ENCODE measurements around the gene RITA1.

Gene RITA1

DNA sequence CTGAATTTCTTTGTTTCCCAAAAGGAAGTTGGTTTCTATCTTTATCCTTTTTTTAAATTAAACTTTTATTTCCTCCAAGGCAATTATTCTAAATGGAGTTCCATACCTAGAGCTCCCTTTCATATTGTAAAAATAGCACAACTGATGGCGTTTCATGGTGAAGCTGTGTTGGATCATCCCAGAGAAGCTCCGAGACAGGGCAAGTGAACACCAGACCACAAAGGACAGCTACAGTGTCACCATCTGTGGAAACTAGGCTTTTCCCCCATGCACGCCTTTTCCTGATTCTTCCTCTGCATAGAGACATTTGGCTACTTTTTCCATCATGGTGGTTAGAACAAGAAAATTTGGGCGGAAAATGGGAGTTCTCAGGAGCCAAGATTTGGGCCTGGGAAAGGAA is 48.4 kb downstream of the RITA1 start:
- peaks cover 70% of the 10 kb centered on the region for H3K4me1 ChIP-seq (ENCODE audit: insufficient read depth, low read length, severe bottlenecking)
- TF ChIP-seq EZH2 (IDR thresholded peaks at IDR 0.05; ENCODE audit: borderline replicate concordance, low read length), result no peak
- TF ChIP-seq, protein P1, sequence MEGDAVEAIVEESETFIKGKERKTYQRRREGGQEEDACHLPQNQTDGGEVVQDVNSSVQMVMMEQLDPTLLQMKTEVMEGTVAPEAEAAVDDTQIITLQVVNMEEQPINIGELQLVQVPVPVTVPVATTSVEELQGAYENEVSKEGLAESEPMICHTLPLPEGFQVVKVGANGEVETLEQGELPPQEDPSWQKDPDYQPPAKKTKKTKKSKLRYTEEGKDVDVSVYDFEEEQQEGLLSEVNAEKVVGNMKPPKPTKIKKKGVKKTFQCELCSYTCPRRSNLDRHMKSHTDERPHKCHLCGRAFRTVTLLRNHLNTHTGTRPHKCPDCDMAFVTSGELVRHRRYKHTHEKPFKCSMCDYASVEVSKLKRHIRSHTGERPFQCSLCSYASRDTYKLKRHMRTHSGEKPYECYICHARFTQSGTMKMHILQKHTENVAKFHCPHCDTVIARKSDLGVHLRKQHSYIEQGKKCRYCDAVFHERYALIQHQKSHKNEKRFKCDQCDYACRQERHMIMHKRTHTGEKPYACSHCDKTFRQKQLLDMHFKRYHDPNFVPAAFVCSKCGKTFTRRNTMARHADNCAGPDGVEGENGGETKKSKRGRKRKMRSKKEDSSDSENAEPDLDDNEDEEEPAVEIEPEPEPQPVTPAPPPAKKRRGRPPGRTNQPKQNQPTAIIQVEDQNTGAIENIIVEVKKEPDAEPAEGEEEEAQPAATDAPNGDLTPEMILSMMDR (IDR thresholded peaks at IDR 0.05; ENCODE audit: low read length), result no peak
- H3K36me3 ChIP-seq (ENCODE audit: insufficient read depth, low read length), result peaks cover 96% of the 10 kb centered on the region
- H3K4me3 ChIP-seq (ENCODE audit: low read depth, low read length, poor library complexity, severe bottlenecking), result no peak overlapping the region
- H3F3A ChIP-seq (ENCODE audit: insufficient read depth, low read length), result 0 out of 2 replicates have a peak, but pooled peaks cover 1% of the 10 kb centered on the region
- no peaks in the 10 kb centered on the region for H3K9me3 ChIP-seq (ENCODE audit: low read length)
- no peaks in the 10 kb centered on the region for H4K20me1 ChIP-seq (ENCODE audit: insufficient read depth, low read length)
- H3K9ac ChIP-seq (ENCODE audit: low read length), result no peak overlapping the region
- H3K27me3 ChIP-seq (ENCODE audit: insufficient read depth, low read length), result no peaks in the 10 kb centered on the region
- H3K79me2 ChIP-seq (ENCODE audit: insufficient read depth, low read length), result 0 out of 2 replicates have a peak, but pooled peaks cover 6% of the 10 kb centered on the region
- no peak overlapping the region for H2AFZ ChIP-seq (ENCODE audit: low read length)
- no peak overlapping the region for H3K4me2 ChIP-seq (ENCODE audit: low read length)
- no peaks in the 10 kb centered on the region for H3K9me2 ChIP-seq (ENCODE audit: low read depth, low read length)
- peak overlapping the region; percentile 93 for H3K27ac ChIP-seq (ENCODE audit: low read depth, low read length, poor library complexity, severe bottlenecking)

DNA sequence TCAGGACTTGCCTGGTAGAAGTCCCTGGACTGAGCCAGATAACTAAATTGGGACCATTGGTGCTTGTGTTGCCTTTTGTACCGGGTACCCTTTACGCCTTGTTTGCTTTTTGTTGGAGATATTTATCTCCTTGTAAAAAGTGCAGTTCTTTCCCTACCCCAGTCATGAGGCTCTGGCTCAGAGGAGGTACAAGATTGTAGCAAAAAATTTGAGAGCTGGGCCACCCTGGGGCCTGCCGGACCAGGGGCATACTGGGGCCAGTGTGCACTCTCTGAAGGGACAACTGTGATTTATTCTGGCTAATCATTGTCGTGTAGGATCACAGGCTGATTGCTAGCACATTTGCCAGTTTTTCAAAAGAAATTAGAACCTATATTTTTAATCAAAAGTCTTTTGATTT is 49.0 kb downstream of the RITA1 start:
- Histone ChIP-seq H3K4me2 (ENCODE audit: low read length) (no peak overlapping the region), H3K27me3 (ENCODE audit: insufficient read depth, low read length) (no peaks in the 10 kb centered on the region), H3K4me3 (ENCODE audit: low read depth, low read length, poor library complexity, severe bottlenecking) (no peak overlapping the region), H3K79me2 (ENCODE audit: insufficient read depth, low read length) (0 out of 2 replicates have a peak, but pooled peaks cover 6% of the 10 kb centered on the region), H3K9me3 (ENCODE audit: low read length) (no peaks in the 10 kb centered on the region), H3K27ac (ENCODE audit: low read depth, low read length, poor library complexity, severe bottlenecking) (peak overlapping the region; percentile 93), H3K4me1 (ENCODE audit: insufficient read depth, low read length, severe bottlenecking) (peaks cover 70% of the 10 kb centered on the region), H2AFZ (ENCODE audit: low read length) (no peak overlapping the region), H3K9ac (ENCODE audit: low read length) (no peak overlapping the region), H3K9me2 (ENCODE audit: low read depth, low read length) (no peaks in the 10 kb centered on the region), H3K36me3 (ENCODE audit: insufficient read depth, low read length) (peaks cover 96% of the 10 kb centered on the region), H4K20me1 (ENCODE audit: insufficient read depth, low read length) (no peaks in the 10 kb centered on the region), H3F3A (ENCODE audit: insufficient read depth, low read length) (no peaks in the 10 kb centered on the region)
- TF ChIP-seq, protein P1 (IDR thresholded peaks at IDR 0.05; ENCODE audit: low read length), result no peak

DNA sequence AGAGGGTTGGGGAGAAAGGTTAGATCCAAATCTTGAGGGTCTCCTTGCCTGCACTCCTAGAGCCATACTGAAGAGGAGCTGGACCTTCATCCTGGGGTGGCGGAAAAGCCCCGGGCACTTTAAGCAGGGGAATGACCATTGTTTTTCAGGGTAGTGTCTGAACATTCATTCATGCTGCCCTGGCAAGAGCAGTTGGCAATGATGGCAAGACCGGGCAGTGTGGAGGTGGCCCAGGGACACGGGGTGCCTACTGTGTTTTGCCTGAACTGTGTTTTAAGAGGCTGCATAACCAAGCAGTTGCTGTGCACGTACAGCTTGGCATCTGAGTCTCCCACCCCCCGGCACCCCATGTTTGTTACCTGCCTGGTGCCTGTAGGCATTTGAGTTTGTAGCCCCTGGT is 50.5 kb downstream of the RITA1 start:
- Histone ChIP-seq H3K4me1 (ENCODE audit: insufficient read depth, low read length, severe bottlenecking) (peaks cover 71% of the 10 kb centered on the region), H3K27ac (ENCODE audit: low read depth, low read length, poor library complexity, severe bottlenecking) (peak overlapping the region; percentile 31), H3K9ac (ENCODE audit: low read length) (no peak overlapping the region), H4K20me1 (ENCODE audit: insufficient read depth, low read length) (no peaks in the 10 kb centered on the region), H3K27me3 (ENCODE audit: insufficient read depth, low read length) (no peaks in the 10 kb centered on the region), H2AFZ (ENCODE audit: low read length) (no peak overlapping the region), H3K79me2 (ENCODE audit: insufficient read depth, low read length) (0 out of 2 replicates have a peak, but pooled peaks cover 6% of the 10 kb centered on the region), H3K4me2 (ENCODE audit: low read length) (no peak overlapping the region), H3K4me3 (ENCODE audit: low read depth, low read length, poor library complexity, severe bottlenecking) (no peak overlapping the region), H3K9me3 (ENCODE audit: low read length) (no peaks in the 10 kb centered on the region), H3F3A (ENCODE audit: insufficient read depth, low read length) (0 out of 2 replicates have a peak, but pooled peaks cover 2% of the 10 kb centered on the region), H3K9me2 (ENCODE audit: low read depth, low read length) (no peaks in the 10 kb centered on the region), H3K36me3 (ENCODE audit: insufficient read depth, low read length) (peaks cover 95% of the 10 kb centered on the region)
- no peak for TF ChIP-seq EZH2 (IDR thresholded peaks at IDR 0.05; ENCODE audit: borderline replicate concordance, low read length)
- TF ChIP-seq, protein P1 (IDR thresholded peaks at IDR 0.05; ENCODE audit: low read length), result no peak

All from OCI-LY1 (cell line).